ENCODE measurements around the gene ABCC4. TPM values are rescaled to one million over a fixed set of nuclear protein-coding genes. Genes with fewer than 3 reads are reported as not detected.

ABCC4 gene
- total and polyA plus RNA-seq, 9 of the 15 experiments (the other 6 are each of a cell fraction or from before 2014, with no cell fraction given), result 9.4 to 46.1 (median 25.4) TPM

GRCh38 chr13:95146486-95146885 is 154.8 kb downstream of the ABCC4 start:
- Histone ChIP-seq H3K27ac (ENCODE audit: extremely low read depth, low read depth, low read length) (no peak overlapping the region), H3K79me2 (ENCODE audit: control insufficient read depth, insufficient read depth, low read length) (no peaks in the 10 kb centered on the region), H3K27me3 (ENCODE audit: control insufficient read depth in 2 of 2, insufficient read depth in 2 of 2, low read length in 2 of 2) (no peaks in the 10 kb centered on the region), H4K20me1 (replicated peaks; ENCODE audit: control insufficient read depth, insufficient read depth, low read length) (no peaks in the 10 kb centered on the region), H2AFZ (ENCODE audit: low read depth, low read length) (no peak overlapping the region), H3K4me3 (no peak overlapping the region), H3K9me1 (ENCODE audit: control insufficient read depth, insufficient read depth, low read length) (no peaks in the 10 kb centered on the region), H3K4me1 (replicated peaks in 1 of 2; ENCODE audit: control insufficient read depth in 2 of 2, insufficient read depth in 2 of 2, low read length in 2 of 2) (no peaks in the 10 kb centered on the region), H3K9ac (ENCODE audit: insufficient read depth in 1 of 2, low read depth in 2 of 2, low read length in 2 of 2) (no peak overlapping the region), H3K4me2 (ENCODE audit: insufficient read depth, low read length) (no peak overlapping the region), H3K9me3 (replicated peaks; ENCODE audit: control insufficient read depth, insufficient read depth, low read depth, low read length) (no peaks in the 10 kb centered on the region), H3K36me3 (ENCODE audit: control insufficient read depth, insufficient read depth, low read length) (peaks cover 7% of the 10 kb centered on the region; the same call in 1 of the 3 replicates)
- WGBS (ENCODE audit: insufficient coverage, low coverage, missing lambda C conversion rate), result 84% methylated on average over 3 of the region's 3 CpGs
- ChIA-PET CTCF (ENCODE audit: low intra/inter-chr PET ratio) (no interaction called here), POLR2A (interaction anchor here (0.7 kb wide), 1 partner anchor 1421 kb away, joined by 3 read pairs; no protein-coding TSS in a partner anchor)
- no peak for FAIRE-seq
- in situ Hi-C loops (cut with MboI) (no loop called here), intact Hi-C loops (cut with micrococcal nuclease) (no loop called here)
- no TSS peak for BruUV-seq (replicated peaks)
- no peak for DNase-seq (ENCODE audit: extremely low read depth in 1 of 4, low spot score in 3 of 4)
- no peak for ATAC-seq
- no peak for TF ChIP-seq YBX1 (IDR thresholded peaks at IDR 0.05)
- TF ChIP-seq NR0B1 (IDR thresholded peaks at IDR 0.05; ENCODE audit: partially characterized antibody), result no peak
- TF ChIP-seq ZNF75A (CRISPR knock-in tag; IDR thresholded peaks at IDR 0.05), result no peak
- no peak for TF ChIP-seq PBX2 (CRISPR knock-in tag; IDR thresholded peaks at IDR 0.05; ENCODE audit: low read depth)
- no peak for TF ChIP-seq PBX2 (tag; conservative IDR thresholded peaks at IDR 0.05; ENCODE audit: low read depth)
- no peak for TF ChIP-seq SP1 (CRISPR knock-in tag; IDR thresholded peaks at IDR 0.05)
- TF ChIP-seq ZBTB40 (IDR thresholded peaks at IDR 0.05), result no peak
- no peak for TF ChIP-seq ZBTB40 (CRISPR knock-in tag; IDR thresholded peaks at IDR 0.05)
- TF ChIP-seq EWSR1 (IDR thresholded peaks at IDR 0.05; ENCODE audit: borderline replicate concordance, low read depth, partially characterized antibody), result no peak
- TF ChIP-seq RBM17 (IDR thresholded peaks at IDR 0.05; ENCODE audit: borderline replicate concordance, low read depth, low read length), result no peak

Measured in K562 (cell line).